ENCODE measurements around the gene GPR25.

GRCh38 chr1:200892958-200893357 lies 20.2 kb downstream of the GPR25 start:
- TF ChIP-seq POLR2A (IDR thresholded peaks at IDR 0.05), result no peak
- TF ChIP-seq CTCF (IDR thresholded peaks at IDR 0.05 in 8 of 11, conservative IDR thresholded peaks at IDR 0.05 in 3 of 11), result no peak

Data from spleen (tissue), 7 donors.